Skeletal muscle tissue (tissue), 4 donors: ENCODE results near the gene MED12L. TPM values are rescaled to one million over a fixed set of nuclear protein-coding genes. Genes with fewer than 3 reads are reported as not detected.

Experiments
- H3K27ac ChIP-seq: one replicate; pipeline ENCODE4 v1.7.0; 2013; ENCODE audit warnings: mild to moderate bottlenecking, low read depth, low read length, inconsistent platforms
- H3K27me3 ChIP-seq, 3 donors: one replicate each; pipeline ENCODE4 v1.7.0; 2013; ENCODE audit warnings: low read length in 3 of 3; ENCODE audit not compliant: control insufficient read depth in 3 of 3, insufficient read depth in 3 of 3
- H3K36me3 ChIP-seq, 3 donors: one replicate each; pipeline ENCODE4 v1.7.0; 2013; ENCODE audit warnings: low read length in 3 of 3; ENCODE audit not compliant: control insufficient read depth in 3 of 3, insufficient read depth in 3 of 3
- H3K4me1 ChIP-seq, 3 donors: one replicate each; pipeline ENCODE4 v1.7.0; 2013; ENCODE audit warnings: low read length in 3 of 3, mild to moderate bottlenecking in 3 of 3; ENCODE audit not compliant: control insufficient read depth in 3 of 3, insufficient read depth in 3 of 3
- H3K4me3 ChIP-seq, 3 donors: one replicate each; pipeline ENCODE4 v1.7.0; 2013; ENCODE audit warnings: low read length in 3 of 3
- H3K9ac ChIP-seq, 3 donors: one replicate each; pipeline ENCODE4 v1.7.0; 2013; ENCODE audit warnings: low read length in 3 of 3, mild to moderate bottlenecking in 3 of 3, moderate library complexity in 2 of 3, low read depth in 1 of 3
- H3K9me3 ChIP-seq, 3 donors: one replicate each; pipeline ENCODE4 v1.7.0; 2013; ENCODE audit warnings: low read length in 3 of 3; ENCODE audit not compliant: control insufficient read depth in 3 of 3
- total RNA-seq: library from RNA; depleted of rRNA; stranded (reverse); fragments of >200 nt; gene quantifications from one replicate; pipeline ENCODE4 v1.2.3, GENCODE V29; 2014
- donor health status: Osteomylitis.

Gene MED12L
- total RNA-seq, 1 donor from 2014 or later, result 8.9 TPM

DNA sequence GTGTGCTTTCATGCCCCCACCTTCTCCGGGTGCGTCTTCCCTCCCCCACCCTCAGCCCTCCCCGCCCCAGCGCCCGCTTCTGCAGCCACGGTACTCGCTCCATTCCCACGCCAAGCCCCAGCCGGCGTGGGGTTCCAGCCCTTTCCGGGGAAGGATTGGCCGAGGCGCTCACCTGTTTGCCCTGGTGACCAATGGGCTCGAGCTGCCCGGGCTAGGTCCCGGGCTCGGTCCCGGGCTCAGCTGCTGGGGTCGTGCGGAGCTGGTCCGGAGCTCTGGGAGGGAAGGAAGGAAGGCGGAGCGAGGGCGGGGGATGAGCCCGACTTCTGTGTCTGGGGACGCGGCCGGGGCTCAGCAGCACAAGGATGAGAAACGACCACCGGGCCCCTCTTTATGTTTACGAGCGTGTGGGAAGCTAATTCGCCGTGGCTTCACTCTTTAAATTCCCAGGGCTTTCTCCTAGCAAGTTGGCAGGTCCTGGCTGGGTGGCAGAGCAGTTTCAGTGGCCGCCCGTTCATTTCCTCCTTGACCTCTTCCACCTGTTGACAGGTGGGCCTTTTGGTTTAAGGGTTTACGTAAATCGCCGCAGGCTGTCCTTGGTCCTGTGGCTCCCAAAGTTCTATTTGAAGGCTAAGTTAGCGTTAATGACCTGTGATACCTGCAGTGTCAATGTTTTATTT lies 375.4 kb downstream of the MED12L start, which contains the start of gene IGSF10:
Gene IGSF10, minus strand, starts transcription at position 288 of the 677 bp plus-strand sequence. CDS start 2,352 bp downstream, outside the sequence.
- no peak within 1 kb of the TSS for H3K27ac ChIP-seq
- H3K9ac ChIP-seq, result no peak within 1 kb of the TSS
- no peaks in the 10 kb centered on the region for H3K9me3 ChIP-seq
- no peaks in the 10 kb centered on the region for H3K4me1 ChIP-seq
- H3K27me3 ChIP-seq, result peaks cover 8 to 13% (median 9%) of the 10 kb centered on the region in 3 donors
- no peaks in the 10 kb centered on the region for H3K36me3 ChIP-seq
- peak within 1 kb of the TSS; percentile 44 to 51 (median 49) for H3K4me3 ChIP-seq

DNA sequence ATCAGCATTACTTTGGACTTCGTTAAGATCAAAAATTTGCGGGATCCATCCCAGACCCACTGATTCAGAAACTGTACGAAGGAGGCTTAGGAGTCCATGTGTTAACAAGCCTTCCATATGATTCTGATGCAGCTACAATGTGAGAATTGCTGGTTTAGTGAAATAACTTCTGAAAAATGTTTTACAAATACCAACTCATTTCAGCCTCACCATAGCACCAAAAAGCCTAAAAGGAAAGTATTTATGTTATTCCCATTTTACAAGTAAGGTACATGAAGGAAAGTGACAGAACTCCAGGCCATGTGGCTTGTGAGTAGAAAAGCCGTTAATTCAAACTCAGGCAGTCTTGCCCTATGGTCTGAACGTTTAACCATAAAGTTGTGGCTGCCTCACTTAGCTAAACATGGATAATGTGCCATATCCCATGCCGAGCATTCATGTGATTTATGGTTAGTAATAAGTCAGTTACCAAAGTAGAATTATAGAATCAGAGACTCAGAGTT lies 376.9 kb downstream of the MED12L start:
- Histone ChIP-seq H3K9ac (no peak overlapping the region), H3K4me1 (no peaks in the 10 kb centered on the region), H3K4me3 (no peak overlapping the region), H3K9me3 (no peaks in the 10 kb centered on the region), H3K27me3 (peaks cover 8 to 13% (median 9%) of the 10 kb centered on the region in 3 donors), H3K27ac (no peak overlapping the region), H3K36me3 (no peaks in the 10 kb centered on the region)

DNA sequence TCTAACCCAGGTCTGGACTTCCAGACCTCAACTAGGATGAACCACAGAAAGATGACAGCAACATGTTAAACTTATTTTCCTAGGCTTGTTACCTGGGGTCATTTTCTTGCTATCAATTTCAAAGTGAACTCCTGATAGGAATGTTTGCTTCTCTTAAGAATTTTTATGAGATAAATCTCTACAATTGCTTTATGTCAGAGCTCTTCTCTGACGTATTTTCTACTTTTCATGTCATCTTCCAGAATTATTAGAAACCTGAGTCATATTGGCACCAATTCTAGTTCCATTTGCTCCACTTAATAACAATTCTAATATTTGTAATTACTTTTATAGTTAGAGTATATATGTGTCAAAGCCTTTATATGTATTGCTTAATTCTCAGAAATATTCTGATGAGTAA lies 377.5 kb downstream of the MED12L start:
- peaks cover 8 to 13% (median 9%) of the 10 kb centered on the region in 3 donors for H3K27me3 ChIP-seq
- H3K4me3 ChIP-seq, result no peak overlapping the region
- no peaks in the 10 kb centered on the region for H3K9me3 ChIP-seq
- no peaks in the 10 kb centered on the region for H3K4me1 ChIP-seq
- no peaks in the 10 kb centered on the region for H3K36me3 ChIP-seq
- H3K27ac ChIP-seq, result no peak overlapping the region
- H3K9ac ChIP-seq, result no peak overlapping the region

DNA sequence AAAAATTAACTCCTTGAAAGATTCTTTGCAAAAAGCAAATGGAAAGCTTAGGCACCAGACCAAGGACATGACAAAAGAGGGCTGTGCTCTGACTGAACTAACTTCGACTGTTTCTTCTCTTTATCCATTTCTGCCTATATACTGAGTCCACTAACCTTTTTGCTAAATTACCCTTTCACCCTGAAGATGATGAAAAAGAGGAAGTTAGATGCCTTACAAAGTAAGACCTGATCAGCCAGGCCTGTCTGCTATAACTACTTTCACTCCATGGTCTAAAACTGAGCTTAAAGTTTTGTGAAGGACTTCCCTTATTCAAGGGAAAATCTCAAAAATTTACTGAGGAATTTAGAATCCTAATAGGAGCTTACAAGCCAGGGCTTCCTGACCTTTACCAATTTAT lies 381.6 kb downstream of the MED12L start:
- H3K9ac ChIP-seq, result no peak overlapping the region

DNA sequence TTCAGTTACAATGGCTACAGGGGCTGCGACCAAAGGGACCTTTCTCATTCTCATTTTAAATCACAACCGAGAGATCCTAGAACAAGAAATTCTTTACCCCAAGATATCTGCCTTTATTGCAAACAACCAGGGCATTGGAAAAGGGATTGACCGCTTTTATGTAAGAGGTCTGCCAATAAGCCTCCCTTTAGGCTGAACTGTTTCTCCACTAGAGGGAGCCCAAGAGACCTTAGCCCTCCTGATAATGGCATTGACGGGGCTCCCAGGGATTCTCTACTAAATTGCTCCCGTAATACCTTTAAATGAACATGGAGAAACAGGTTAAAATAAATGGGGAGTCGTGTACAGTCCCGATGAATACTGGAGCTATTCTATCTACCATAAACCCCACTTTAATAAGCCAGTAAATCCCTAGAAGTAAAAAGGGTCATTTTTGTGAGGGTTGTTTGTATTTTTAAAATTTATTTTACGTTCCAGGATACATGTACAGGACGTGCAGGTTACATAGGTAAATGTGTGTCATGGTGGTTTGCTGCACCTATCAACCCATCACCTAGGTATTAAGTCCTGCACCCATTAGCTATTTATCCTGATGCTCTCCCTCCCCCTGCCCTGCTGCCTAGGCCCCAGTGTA lies 382.9 kb downstream of the MED12L start:
- Histone ChIP-seq H3K9me3 (no peaks in the 10 kb centered on the region), H3K9ac (no peak overlapping the region), H3K27ac (no peak overlapping the region), H3K4me3 (no peak overlapping the region), H3K27me3 (no peaks in the 10 kb centered on the region), H3K36me3 (no peaks in the 10 kb centered on the region), H3K4me1 (no peaks in the 10 kb centered on the region)

More for the DNA sequence above, 381.6 kb downstream of the MED12L start:
- Histone ChIP-seq H3K27me3 (peaks cover 0 to 7% (median under 1%) of the 10 kb centered on the region in 3 donors), H3K36me3 (no peaks in the 10 kb centered on the region), H3K9me3 (no peaks in the 10 kb centered on the region), H3K4me1 (no peaks in the 10 kb centered on the region), H3K4me3 (no peak overlapping the region), H3K27ac (no peak overlapping the region)

DNA sequence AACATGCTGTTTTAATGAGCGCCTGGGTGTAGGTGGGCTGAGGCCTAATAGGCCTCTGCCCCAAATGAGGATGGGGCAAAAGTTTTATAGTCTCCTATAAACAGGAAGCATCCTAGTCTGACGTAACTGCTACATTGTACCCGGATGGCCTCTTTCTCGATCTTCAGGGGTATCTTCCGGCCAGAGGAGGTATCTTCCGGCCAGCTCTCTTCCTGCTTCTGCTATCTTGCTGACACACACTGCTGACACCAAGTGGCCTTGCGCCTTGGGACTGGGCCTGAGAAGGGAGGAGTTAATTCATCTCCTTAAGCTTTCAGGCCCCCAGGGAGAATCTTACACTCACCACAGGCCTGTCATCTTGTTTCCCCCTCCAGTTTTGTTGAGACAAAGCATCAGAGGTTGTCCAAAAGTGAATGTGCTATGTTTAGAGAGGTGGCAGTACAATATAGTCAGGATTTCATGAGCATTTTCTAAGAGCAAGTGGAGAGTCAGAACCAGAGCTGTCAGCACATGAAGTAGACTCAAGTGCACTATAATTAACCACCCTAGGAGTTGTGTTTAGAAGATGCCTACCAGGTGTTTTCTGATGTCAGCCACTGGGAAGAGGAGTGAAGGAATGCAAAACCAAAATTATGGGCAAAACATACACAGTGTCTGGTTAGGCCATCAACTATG lies 391.0 kb downstream of the MED12L start:
- H3K9ac ChIP-seq, result no peak overlapping the region

DNA sequence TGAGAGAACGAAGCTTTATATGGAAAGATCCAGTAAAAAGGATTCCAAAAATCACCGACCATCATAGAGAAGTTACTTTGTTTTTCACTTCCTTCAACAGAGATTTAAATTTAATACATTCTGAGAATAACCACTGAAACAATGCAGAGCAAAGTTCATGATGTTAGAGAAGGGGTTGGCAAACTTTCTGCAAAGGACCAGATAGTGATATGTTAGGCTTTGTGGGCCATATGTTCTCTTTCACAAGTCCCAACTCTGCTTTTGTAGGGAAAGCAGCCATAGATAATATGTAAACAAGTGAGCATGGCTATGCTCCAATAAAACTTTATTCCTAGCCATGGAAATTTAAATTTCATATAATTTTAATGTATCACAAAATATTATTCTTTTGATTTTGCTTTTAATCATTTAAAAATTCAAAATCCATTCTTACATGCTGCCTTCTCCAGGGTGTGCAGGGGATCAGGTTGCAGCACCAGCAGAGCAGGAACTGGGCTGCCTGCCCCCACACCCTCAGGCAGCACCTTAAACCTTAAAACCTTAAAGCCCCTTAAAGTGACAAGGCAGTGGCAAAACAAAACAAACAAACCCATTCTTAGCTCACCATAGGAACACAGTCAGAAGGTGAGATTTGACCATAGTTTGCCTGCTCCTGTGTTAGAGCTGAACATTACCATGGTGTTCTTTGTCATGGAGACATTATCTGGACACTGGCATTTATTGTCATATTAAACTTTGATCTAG lies 392.3 kb downstream of the MED12L start:
- H3K4me1 ChIP-seq, result peaks cover 0 to 3% (median 3%) of the 10 kb centered on the region in 3 donors

More for the DNA sequence above, 391.0 kb downstream of the MED12L start:
- H3K27ac ChIP-seq, result no peak overlapping the region
- H3K9me3 ChIP-seq, result no peaks in the 10 kb centered on the region
- H3K27me3 ChIP-seq, result no peaks in the 10 kb centered on the region
- H3K36me3 ChIP-seq, result no peaks in the 10 kb centered on the region
- H3K4me3 ChIP-seq, result no peak overlapping the region
- H3K4me1 ChIP-seq, result peaks cover 0 to 3% (median 3%) of the 10 kb centered on the region in 3 donors

DNA sequence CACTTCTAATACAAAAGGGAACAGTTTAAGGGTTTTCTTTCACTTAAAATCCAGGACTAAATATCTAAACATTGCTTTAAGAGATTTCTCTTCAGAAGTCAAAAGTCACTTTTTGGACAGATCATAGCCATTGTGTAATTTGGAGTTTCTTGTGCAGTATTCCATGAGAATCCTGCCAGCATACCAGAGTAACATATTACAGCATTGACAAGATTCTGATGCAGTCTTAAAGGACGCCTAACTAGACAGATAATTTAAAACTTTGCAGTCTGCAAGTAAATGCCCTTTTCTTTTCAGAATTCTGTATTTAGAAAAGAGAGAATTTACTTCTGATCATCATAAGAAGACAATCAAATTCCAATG lies 392.9 kb downstream of the MED12L start:
- Histone ChIP-seq H3K27me3 (no peaks in the 10 kb centered on the region), H3K4me1 (peaks cover 0 to 3% (median 3%) of the 10 kb centered on the region in 3 donors), H3K36me3 (no peaks in the 10 kb centered on the region), H3K4me3 (no peak overlapping the region), H3K27ac (no peak overlapping the region), H3K9me3 (peaks cover 0 to 2% (median 0%) of the 10 kb centered on the region in 3 donors), H3K9ac (peak overlapping the region in 2 of 3 donors; percentile 2 to 35)

More for the DNA sequence above, 392.3 kb downstream of the MED12L start:
- no peaks in the 10 kb centered on the region for H3K36me3 ChIP-seq
- no peak overlapping the region for H3K4me3 ChIP-seq
- H3K9me3 ChIP-seq, result peaks cover 0 to 2% (median 0%) of the 10 kb centered on the region in 3 donors
- H3K9ac ChIP-seq, result peak overlapping the region in 2 of 3 donors; percentile 2 to 35
- H3K27me3 ChIP-seq, result no peaks in the 10 kb centered on the region
- H3K27ac ChIP-seq, result no peak overlapping the region

DNA sequence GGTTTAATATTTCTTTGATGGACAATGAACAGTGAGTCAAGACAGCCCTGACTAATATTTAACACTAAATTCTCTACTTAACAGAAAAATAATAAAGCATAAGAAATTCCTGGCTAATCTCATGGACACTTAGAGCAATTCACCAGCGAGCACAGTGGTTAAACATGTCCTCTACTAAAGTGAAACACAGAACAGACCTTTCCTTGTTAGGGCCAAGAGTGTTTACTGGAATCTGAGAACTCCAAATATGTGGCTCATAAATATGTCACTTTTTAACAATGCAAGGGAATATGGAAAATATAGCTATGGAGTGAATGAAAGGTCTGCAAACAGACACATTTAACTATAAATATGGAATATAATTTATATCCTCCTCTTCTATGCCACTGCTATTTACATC lies 394.0 kb downstream of the MED12L start:
- Histone ChIP-seq H3K9ac (no peak overlapping the region), H3K9me3 (peaks cover 0 to 2% (median 0%) of the 10 kb centered on the region in 3 donors), H3K4me1 (peaks cover 0 to 3% (median 3%) of the 10 kb centered on the region in 3 donors), H3K4me3 (no peak overlapping the region), H3K36me3 (no peaks in the 10 kb centered on the region), H3K27ac (no peak overlapping the region), H3K27me3 (no peaks in the 10 kb centered on the region)
